ENCODE measurements around the gene NTM. TPM values are rescaled to one million over a fixed set of nuclear protein-coding genes. Genes with fewer than 3 reads are reported as not detected.
"Not testable (repeated sequence)": the region's sequence is repeated elsewhere in the genome, so short reads cannot be mapped to it uniquely, and the experiment has no call there.

Gene NTM
- total and polyA plus RNA-seq, 2 donors from 2014 or later: 0.92 to 10.3 TPM

- Histone ChIP-seq H3K9me3 (ENCODE audit: control insufficient read depth in 2 of 3, insufficient read depth in 1 of 3, low read length in 3 of 3) (no peaks in the 10 kb centered on the region), H3K36me3 (ENCODE audit: control insufficient read depth in 2 of 3, insufficient read depth in 3 of 3, low read length in 3 of 3) (no peaks in the 10 kb centered on the region), H3K9ac (ENCODE audit: low read length in 3 of 3) (no peak overlapping the region), H3K27ac (ENCODE audit: low read depth in 2 of 2, low read length in 2 of 2) (no peak overlapping the region), H3K4me1 (ENCODE audit: control insufficient read depth in 2 of 3, insufficient read depth in 2 of 3, low read depth in 1 of 3, low read length in 3 of 3) (no peaks in the 10 kb centered on the region), H3K4me3 (ENCODE audit: low read length in 3 of 3) (no peak overlapping the region), H3K27me3 (ENCODE audit: control insufficient read depth, insufficient read depth, low read length) (no peaks in the 10 kb centered on the region)
- no peak for FAIRE-seq
- intact Hi-C loops (cut with DNase I): no loop called here
- no peak for DNase-seq
- no peak for TF ChIP-seq CTCF (IDR thresholded peaks at IDR 0.05; ENCODE audit: borderline replicate concordance, extremely low read depth, insufficient read depth)
Measured at GRCh38 chr11:131423688-131424087, 53.3 kb downstream of the NTM start.

GRCh38 chr11:131424257-131424876 is 54.0 kb downstream of the NTM start:
- intact Hi-C loops (cut with DNase I); H3K27ac ChIP-seq (ENCODE audit: low read depth in 2 of 2, low read length in 2 of 2); FAIRE-seq; H3K27me3 ChIP-seq (ENCODE audit: control insufficient read depth, insufficient read depth, low read length); DNase-seq; H3K9me3 ChIP-seq (ENCODE audit: control insufficient read depth in 2 of 3, insufficient read depth in 1 of 3, low read length in 3 of 3); H3K4me1 ChIP-seq (ENCODE audit: control insufficient read depth in 2 of 3, insufficient read depth in 2 of 3, low read depth in 1 of 3, low read length in 3 of 3); H3K36me3 ChIP-seq (ENCODE audit: control insufficient read depth in 2 of 3, insufficient read depth in 3 of 3, low read length in 3 of 3); H3K4me3 ChIP-seq (ENCODE audit: low read length in 3 of 3); H3K9ac ChIP-seq (ENCODE audit: low read length in 3 of 3): not testable (repeated sequence)

- intact Hi-C loops (cut with DNase I): no loop called here
Measured at GRCh38 chr11:131425285-131425684, 54.9 kb downstream of the NTM start.

GRCh38 chr11:131428853-131429252 is 58.4 kb downstream of the NTM start:
- Histone ChIP-seq H3K4me1 (ENCODE audit: control insufficient read depth in 2 of 3, insufficient read depth in 2 of 3, low read depth in 1 of 3, low read length in 3 of 3) (no peaks in the 10 kb centered on the region), H3K4me3 (ENCODE audit: low read length in 3 of 3) (no peak overlapping the region), H3K9ac (ENCODE audit: low read length in 3 of 3) (no peak overlapping the region), H3K27ac (ENCODE audit: low read depth in 2 of 2, low read length in 2 of 2) (no peak overlapping the region), H3K27me3 (ENCODE audit: control insufficient read depth, insufficient read depth, low read length) (no peaks in the 10 kb centered on the region), H3K36me3 (ENCODE audit: control insufficient read depth in 2 of 3, insufficient read depth in 3 of 3, low read length in 3 of 3) (no peaks in the 10 kb centered on the region), H3K9me3 (ENCODE audit: control insufficient read depth in 2 of 3, insufficient read depth in 1 of 3, low read length in 3 of 3) (no peaks in the 10 kb centered on the region)
- TF ChIP-seq CTCF (IDR thresholded peaks at IDR 0.05; ENCODE audit: borderline replicate concordance, extremely low read depth, insufficient read depth): no peak
- DNase-seq (no peak), FAIRE-seq (no peak)
- intact Hi-C loops (cut with DNase I): no loop called here

More at GRCh38 chr11:131425285-131425684, 54.9 kb downstream of the NTM start:
- H3K4me3 ChIP-seq (ENCODE audit: low read length in 3 of 3): no peak overlapping the region
- no peak for TF ChIP-seq CTCF (IDR thresholded peaks at IDR 0.05; ENCODE audit: borderline replicate concordance, extremely low read depth, insufficient read depth)
- H3K9me3 ChIP-seq (ENCODE audit: control insufficient read depth in 2 of 3, insufficient read depth in 1 of 3, low read length in 3 of 3): no peaks in the 10 kb centered on the region
- H3K36me3 ChIP-seq (ENCODE audit: control insufficient read depth in 2 of 3, insufficient read depth in 3 of 3, low read length in 3 of 3): no peaks in the 10 kb centered on the region
- no peaks in the 10 kb centered on the region for H3K27me3 ChIP-seq (ENCODE audit: control insufficient read depth, insufficient read depth, low read length)
- H3K9ac ChIP-seq (ENCODE audit: low read length in 3 of 3): no peak overlapping the region
- H3K27ac ChIP-seq (ENCODE audit: low read depth in 2 of 2, low read length in 2 of 2): no peak overlapping the region
- no peaks in the 10 kb centered on the region for H3K4me1 ChIP-seq (ENCODE audit: control insufficient read depth in 2 of 3, insufficient read depth in 2 of 3, low read depth in 1 of 3, low read length in 3 of 3)
- no peak for FAIRE-seq
- DNase-seq: no peak
